ENCODE data around the gene NEUROG3.

Gene NEUROG3

DNA sequence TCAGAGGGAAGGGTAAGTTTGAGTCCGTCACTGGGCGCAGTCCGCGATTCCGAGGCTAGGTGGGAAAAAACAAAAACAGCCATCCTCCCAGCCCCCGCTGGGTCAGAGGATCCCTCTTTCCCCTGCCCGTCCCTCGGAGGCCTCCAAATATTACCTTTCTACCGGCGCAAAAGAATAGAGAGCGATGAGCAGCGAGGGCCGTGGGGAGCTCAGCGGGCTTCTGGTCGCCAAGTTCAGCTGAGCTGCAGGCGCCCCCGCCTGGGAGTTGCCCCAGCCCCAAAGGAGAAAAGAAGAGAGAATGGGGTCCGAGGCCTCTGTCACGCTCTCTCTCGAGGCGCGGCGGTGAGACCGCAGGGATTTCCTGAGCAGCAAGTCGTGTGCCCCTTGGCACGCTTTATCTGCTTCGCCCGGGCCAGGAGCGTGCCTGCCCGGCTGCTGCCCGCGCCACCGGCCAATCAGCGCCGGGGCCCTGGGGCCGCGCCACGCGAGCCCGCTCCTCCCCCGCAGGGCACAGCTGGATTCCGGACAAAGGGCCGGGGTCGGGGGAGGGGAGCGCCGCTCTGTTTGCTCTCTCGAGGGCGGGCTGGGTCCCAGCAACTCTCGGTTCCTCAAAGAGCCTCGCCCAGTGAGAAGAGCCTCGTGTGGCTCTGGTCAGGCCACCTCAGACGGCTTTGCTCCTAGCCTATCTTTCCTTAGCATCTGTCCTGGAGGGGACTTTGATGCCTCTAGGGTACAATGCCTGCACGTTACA lies at the start of gene NEUROG3:
NEUROG3 (minus strand) TSS at position 367 of the 751 bp plus-strand sequence. CDS start 379 bp downstream, outside the sequence.
- no peak for DNase-seq (ENCODE audit: low read depth in 3 of 3, low spot score in 1 of 3)

DNA sequence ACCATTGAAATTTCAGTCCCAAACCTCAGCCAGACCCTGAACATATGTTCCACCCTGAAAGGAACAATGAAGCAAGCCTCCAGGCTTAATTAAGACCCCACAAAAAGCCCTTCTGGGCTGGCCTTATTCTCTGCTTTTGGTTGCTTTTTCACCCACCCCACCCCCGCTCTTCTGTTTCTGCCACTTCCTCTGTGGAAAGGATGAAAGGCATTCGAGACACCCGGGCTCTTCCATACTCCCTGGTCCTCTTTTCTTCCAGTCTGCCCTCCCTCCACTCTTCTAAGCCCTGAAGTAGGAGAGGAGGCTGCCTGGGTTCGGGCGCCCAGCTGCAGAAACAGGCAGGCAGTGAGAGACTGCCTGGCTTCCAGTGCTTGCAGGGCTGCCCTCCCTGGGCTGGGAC lies 47.4 kb upstream of the NEUROG3 start:
- no peak for DNase-seq (ENCODE audit: low read depth in 3 of 3, low spot score in 1 of 3)

DNA sequence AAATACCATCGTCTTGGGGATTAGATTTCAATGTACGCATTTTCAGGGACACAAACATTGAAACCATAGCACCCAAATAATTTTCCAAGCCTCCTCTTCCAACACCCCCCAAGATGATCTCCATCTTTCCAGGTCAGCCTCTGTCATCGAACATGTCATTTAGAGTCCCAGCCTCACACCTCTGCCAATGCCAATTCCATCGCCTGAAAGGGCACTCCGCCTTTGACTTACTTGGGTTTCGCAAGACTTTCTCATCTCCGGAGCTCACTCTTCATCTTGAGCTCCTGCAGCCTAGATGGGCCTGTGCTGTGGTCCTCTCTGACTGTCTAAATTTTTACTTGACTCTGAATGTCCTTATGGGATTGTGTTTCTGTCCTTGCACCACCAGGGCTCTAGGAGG lies 46.4 kb upstream of the NEUROG3 start:
- DNase-seq (ENCODE audit: low read depth in 3 of 3, low spot score in 1 of 3) = no peak

DNA sequence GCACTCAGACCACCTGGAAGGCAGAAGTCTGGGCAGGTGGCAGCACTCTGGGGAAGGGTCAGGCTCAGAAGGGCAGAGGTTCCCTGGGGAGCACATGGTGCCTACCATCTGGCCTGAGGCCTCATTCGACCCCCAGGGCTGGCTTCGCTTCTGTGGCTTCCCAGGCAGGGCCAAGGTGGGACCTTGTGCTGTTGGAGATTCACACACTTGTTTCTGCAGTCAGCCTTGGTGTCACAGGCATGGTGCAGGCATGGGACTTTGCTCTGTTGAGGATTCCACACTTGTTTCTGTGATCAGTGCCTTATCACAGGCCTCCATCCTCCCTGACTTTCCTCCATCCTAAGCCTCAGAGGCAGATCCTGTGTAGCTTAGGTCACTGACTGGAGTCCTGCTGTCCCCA lies 45.5 kb upstream of the NEUROG3 start:
- no peak for DNase-seq (ENCODE audit: low read depth in 3 of 3, low spot score in 1 of 3)

- DNase-seq (ENCODE audit: low read depth in 3 of 3, low spot score in 1 of 3) = no peak
Measured at GRCh38 chr10:69616358-69616757, 43.1 kb upstream of the NEUROG3 start.

GRCh38 chr10:69614130-69614529 lies 40.9 kb upstream of the NEUROG3 start:
- no peak for DNase-seq (ENCODE audit: low read depth in 3 of 3, low spot score in 1 of 3)

GRCh38 chr10:69612760-69613159 lies 39.5 kb upstream of the NEUROG3 start:
- no peak for DNase-seq (ENCODE audit: low read depth in 3 of 3, low spot score in 1 of 3)

DNA sequence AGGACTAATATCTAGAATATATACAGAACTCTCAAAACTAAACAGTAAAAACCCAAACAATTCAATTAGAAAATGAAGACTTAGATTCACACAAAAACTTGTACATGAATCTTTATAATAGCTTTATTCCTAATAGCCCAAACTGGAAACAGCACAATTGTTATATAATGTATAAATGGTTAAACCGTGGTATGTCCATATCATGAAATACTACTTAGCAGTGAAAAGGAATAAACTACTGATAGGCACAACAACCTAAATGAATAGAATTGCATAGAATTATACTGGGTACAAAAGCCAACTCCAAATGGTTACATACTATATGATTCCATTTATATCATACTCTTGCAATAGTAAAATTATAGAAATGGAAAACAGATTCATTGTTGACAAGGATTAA lies 35.9 kb upstream of the NEUROG3 start:
- no peak for DNase-seq (ENCODE audit: low read depth in 3 of 3, low spot score in 1 of 3)

- DNase-seq (ENCODE audit: low read depth in 3 of 3, low spot score in 1 of 3) = no peak
Measured at GRCh38 chr10:69600761-69601330, 27.6 kb upstream of the NEUROG3 start.

DNA sequence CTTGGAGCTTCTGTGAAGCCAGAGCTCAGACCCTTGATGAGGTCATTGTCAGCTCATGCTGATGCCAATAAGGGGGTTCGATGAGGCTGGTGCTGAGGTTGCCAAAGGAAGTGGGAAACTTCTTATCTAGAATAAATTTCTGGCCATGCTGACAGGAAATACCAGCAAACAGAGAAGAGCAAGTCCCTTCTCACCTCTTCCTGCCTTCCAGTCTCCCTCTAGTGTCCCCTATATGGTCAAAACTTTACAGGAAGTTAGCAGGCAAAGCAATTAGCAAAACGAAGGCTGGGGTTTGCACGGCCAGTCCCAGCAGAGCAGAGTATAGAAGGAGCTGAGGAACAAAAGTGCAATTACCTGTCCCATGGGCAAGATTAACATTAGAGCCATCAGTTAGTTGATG lies 15.1 kb upstream of the NEUROG3 start:
- DNase-seq (ENCODE audit: low read depth in 3 of 3, low spot score in 1 of 3) = no peak

- no peak for DNase-seq (ENCODE audit: low read depth in 3 of 3, low spot score in 1 of 3)
Measured at GRCh38 chr10:69584624-69585023, 11.4 kb upstream of the NEUROG3 start.

DNA sequence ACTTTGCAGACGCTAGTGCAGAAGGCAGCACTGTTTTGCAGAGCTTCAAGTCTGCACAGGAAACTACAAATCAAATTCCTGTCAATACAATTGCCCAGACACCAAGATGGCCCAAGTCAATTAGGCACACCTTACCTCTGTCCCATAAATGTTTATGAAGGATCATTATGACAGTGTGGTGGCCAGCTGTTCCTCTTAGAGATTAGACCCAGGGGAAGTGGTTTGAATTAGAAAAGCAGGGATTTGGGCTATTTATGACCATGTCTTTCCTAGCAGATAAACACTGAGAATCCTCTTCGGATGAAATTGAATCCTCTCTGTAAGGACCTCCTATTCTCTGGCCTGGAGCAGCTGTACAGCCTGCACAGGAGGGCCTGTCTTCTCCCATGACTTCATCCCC lies 9.9 kb upstream of the NEUROG3 start:
- DNase-seq (ENCODE audit: low read depth in 3 of 3, low spot score in 1 of 3) = no peak

GRCh38 chr10:69580435-69580834 lies 7.2 kb upstream of the NEUROG3 start:
- no peak for DNase-seq (ENCODE audit: low read depth in 3 of 3, low spot score in 1 of 3)

- no peak for DNase-seq (ENCODE audit: low read depth in 3 of 3, low spot score in 1 of 3)
Measured at GRCh38 chr10:69579464-69580060, 6.3 kb upstream of the NEUROG3 start.

DNA sequence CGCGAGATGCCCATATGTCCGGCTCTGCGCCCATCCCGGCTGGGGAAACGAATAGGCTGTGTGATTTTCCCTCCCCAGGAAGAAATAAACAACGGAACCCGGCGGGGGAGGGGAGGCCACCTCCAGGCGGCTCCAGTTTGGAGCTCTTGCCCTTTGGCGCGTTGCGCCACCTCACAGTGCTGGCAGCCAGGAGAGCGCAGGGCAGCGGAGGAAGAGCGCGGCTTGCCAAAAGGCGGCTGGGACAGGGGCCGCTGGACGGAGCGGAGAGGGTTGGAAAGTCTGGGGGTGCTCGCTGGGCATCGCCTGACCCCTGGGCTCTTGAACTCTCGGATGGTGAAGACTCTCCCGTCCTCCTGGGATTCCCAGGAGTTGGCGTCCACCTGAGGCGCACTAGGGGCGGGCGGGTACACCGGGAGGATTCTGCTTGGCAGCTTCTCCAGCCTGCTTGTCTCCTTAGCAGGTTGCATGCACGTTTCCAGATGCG lies 5.3 kb upstream of the NEUROG3 start:
- no peak for DNase-seq (ENCODE audit: low read depth in 3 of 3, low spot score in 1 of 3)

GRCh38 chr10:69577268-69578232 lies 4.3 kb upstream of the NEUROG3 start:
- DNase-seq (ENCODE audit: low read depth in 3 of 3, low spot score in 1 of 3) = no peak

DNA sequence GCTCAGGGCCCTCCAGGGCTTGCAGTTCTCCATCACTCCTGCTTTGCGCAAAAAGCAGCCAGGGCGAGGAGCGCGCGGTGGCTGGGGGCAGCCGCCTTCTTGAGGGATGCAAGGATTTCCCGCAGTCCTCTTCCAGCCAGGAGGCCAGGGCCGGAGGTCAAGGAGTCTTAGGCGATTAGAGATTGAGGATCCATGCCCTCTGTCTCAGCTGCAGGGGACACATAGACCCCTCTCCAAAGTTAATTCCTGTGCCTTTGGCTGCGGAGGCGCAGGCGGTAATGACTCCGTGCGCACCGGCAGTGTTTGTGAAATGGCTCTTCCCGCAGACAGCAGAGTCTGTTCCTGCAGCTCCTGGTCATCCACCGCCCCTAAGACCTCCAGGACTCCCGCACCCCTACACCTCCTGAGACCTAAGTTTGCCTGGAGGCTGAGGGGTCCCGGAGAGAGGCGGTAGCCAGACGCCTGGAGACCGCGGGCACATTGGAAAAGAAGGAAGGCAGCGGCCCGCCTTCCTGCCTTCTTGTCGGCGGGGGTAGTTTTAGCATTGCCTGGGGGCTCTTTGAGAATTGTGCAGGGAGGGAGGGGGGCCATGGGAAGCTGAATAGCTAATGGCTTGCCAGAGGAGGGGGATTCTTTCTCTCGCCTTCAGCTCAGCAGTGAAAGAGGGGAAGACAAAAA lies 3.3 kb upstream of the NEUROG3 start:
- no peak for DNase-seq (ENCODE audit: low read depth in 3 of 3, low spot score in 1 of 3)

DNA sequence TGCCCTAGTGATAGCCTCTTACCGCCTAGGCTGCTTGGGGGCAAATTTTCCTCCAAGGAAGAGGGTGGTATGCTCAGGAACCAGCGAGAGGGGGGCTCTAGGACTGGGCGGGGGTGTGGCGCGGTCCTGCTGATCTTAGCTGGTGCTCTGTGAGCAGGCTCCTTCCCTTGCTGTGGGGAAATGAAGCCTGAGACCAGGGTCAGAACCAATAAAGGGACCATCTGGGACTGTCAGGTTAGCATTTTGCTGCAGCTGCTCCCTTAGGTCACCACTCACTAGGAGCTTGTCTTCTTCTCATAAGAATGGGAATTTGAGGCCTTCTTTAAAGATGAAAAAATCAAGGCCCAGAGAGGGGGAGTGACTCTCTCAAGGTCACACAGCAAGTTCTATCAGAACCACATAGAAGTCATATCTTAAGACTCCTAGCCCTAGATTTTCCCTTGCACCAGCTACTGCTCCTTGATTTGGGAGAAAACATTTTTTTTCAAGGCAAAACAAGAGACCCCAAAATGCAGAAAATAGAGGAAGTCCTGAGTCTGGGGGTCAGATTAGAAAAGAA lies 2.0 kb upstream of the NEUROG3 start:
- DNase-seq (ENCODE audit: low read depth in 3 of 3, low spot score in 1 of 3) = no peak

- no peak for DNase-seq (ENCODE audit: low read depth in 3 of 3, low spot score in 1 of 3)
Measured at GRCh38 chr10:69574571-69574978, 1.4 kb upstream of the NEUROG3 start.
